Ishikawa (cell line): Measurements from ENCODE around the gene NDRG4.

Experiments used
- CEBPB ChIP-seq: IDR thresholded peaks from 2 replicates; pipeline ENCODE4 v1.6.1; 2012
- CREB1 ChIP-seq: IDR thresholded peaks from 2 replicates; pipeline ENCODE4 v1.6.1; 2012; ENCODE audit warnings: low read depth
- EGR1 ChIP-seq: IDR thresholded peaks from 2 replicates; pipeline ENCODE4 v1.6.1; 2012
- EP300 ChIP-seq: IDR thresholded peaks from 2 replicates; pipeline ENCODE4 v1.6.1; 2012; ENCODE audit warnings: borderline replicate concordance
- FOXM1 ChIP-seq: IDR thresholded peaks from 2 replicates; pipeline ENCODE4 v1.6.1; 2012; ENCODE audit warnings: low read depth, borderline replicate concordance
- MAX ChIP-seq: IDR thresholded peaks from 2 replicates; pipeline ENCODE4 v1.6.1; 2012
- NFIC ChIP-seq: IDR thresholded peaks from 2 replicates; pipeline ENCODE4 v1.6.1; 2012
- RAD21 ChIP-seq: IDR thresholded peaks from 2 replicates; pipeline ENCODE4 v1.6.1; 2012; ENCODE audit warnings: low read depth
- REST ChIP-seq: IDR thresholded peaks from 2 replicates; pipeline ENCODE4 v1.6.1; 2012; ENCODE audit warnings: low read depth, mild to moderate bottlenecking
- TAF1 ChIP-seq: IDR thresholded peaks from 2 replicates; pipeline ENCODE4 v1.6.1; 2012; ENCODE audit warnings: low read depth, mild to moderate bottlenecking
- TCF12 ChIP-seq: IDR thresholded peaks from 2 replicates; pipeline ENCODE4 v1.6.1; 2012; ENCODE audit warnings: low read depth
- TEAD4 ChIP-seq: IDR thresholded peaks from 2 replicates; pipeline ENCODE4 v1.6.1; 2012
- YY1 ChIP-seq: IDR thresholded peaks from 2 replicates; pipeline ENCODE4 v1.6.1; 2012; ENCODE audit warnings: low read depth
- ZBTB7A ChIP-seq: IDR thresholded peaks from 2 replicates; pipeline ENCODE4 v1.6.1; 2012; ENCODE audit warnings: low read depth
- TF ChIP-seq, protein P1 (sequence below): IDR thresholded peaks from 2 replicates; pipeline ENCODE4 v1.6.1; 2012

NDRG4 gene

GRCh38 chr16:58475091-58475619 is 24.8 kb upstream of the NDRG4 start:
- TF ChIP-seq TEAD4 (no peak), TAF1 (no peak), TCF12 (no peak), RAD21 (no peak), CEBPB (no peak), CREB1 (no peak), NFIC (no peak), REST (no peak), EP300 (no peak), EGR1 (no peak), YY1 (no peak), MAX (no peak), ZBTB7A (no peak), FOXM1 (no peak)
- TF ChIP-seq, protein P1, sequence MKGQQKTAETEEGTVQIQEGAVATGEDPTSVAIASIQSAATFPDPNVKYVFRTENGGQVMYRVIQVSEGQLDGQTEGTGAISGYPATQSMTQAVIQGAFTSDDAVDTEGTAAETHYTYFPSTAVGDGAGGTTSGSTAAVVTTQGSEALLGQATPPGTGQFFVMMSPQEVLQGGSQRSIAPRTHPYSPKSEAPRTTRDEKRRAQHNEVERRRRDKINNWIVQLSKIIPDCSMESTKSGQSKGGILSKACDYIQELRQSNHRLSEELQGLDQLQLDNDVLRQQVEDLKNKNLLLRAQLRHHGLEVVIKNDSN = no peak

GRCh38 chr16:58476791-58477190 is 23.2 kb upstream of the NDRG4 start:
- TF ChIP-seq, protein P1 = no peak
- TF ChIP-seq ZBTB7A (no peak), NFIC (no peak), EGR1 (no peak), TCF12 (no peak), MAX (no peak), TEAD4 (no peak), CREB1 (no peak), REST (no peak), TAF1 (no peak), FOXM1 (no peak), RAD21 (no peak), YY1 (no peak), EP300 (no peak), CEBPB (no peak)

DNA sequence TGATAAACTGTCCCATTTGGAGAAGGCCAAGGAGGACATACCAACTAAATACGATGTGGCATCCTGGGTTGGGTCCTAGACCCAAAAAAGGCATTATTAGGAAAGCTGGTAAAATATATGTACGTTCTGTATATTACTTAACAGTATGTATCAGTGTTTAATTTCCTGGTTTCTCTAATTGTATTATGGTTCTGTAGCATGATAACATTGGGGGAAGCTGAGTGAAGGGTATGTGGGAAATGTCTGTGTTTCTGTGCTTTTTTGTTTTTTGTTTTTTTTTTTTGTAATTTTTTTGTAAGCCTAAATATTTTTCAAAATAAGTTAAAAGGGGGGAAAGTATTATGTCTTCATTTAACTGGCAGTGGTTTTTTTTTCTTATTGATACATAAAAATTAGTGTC is 21.5 kb upstream of the NDRG4 start:
- TF ChIP-seq NFIC (no peak), FOXM1 (no peak), REST (no peak), MAX (no peak), EP300 (no peak), YY1 (no peak), CREB1 (no peak), TAF1 (no peak), EGR1 (no peak), RAD21 (no peak), CEBPB (no peak), ZBTB7A (no peak), TCF12 (no peak), TEAD4 (no peak)
- TF ChIP-seq, protein P1 = no peak
